ENCODE measurements around the gene GABRG3. TPM values are rescaled to one million over a fixed set of nuclear protein-coding genes. Genes with fewer than 3 reads are reported as not detected.
A peak's percentile ranks its signal among the peaks of the same experiment; 100 is the strongest.

GABRG3 gene
- total and polyA plus RNA-seq, 9 of the 15 experiments (the other 6 are each of a cell fraction or from before 2014, with no cell fraction given) = 4.0 to 15.1 (median 11.2) TPM

GRCh38 chr15:27087651-27088583, 116.9 kb downstream of the GABRG3 start (continued):
- TF ChIP-seq YY1 (IDR thresholded peaks at IDR 0.05; ENCODE audit: borderline replicate concordance in 1 of 3, control insufficient read depth in 1 of 3, extremely low read depth in 1 of 3, insufficient read depth in 3 of 3, insufficient read length in 1 of 3, insufficient replicate concordance in 2 of 3, low read depth in 1 of 3, low read length in 2 of 3) = no peak
- TF ChIP-seq DPF2 (IDR thresholded peaks at IDR 0.05) = peak; percentile 65
- TF ChIP-seq ZBTB2 (IDR thresholded peaks at IDR 0.05) = peak; percentile 52; the same call in 1 of the 2 replicates
- TF ChIP-seq ESRRA (IDR thresholded peaks at IDR 0.05; ENCODE audit: borderline replicate concordance, low read depth) = no peak
- peak; percentile 84 for TF ChIP-seq ZNF766 (CRISPR knock-in tag; conservative IDR thresholded peaks at IDR 0.05)
- TF ChIP-seq TRIM24 (IDR thresholded peaks at IDR 0.05) = 0 out of 4 replicates have a peak, but pooled peaks have one; percentile 8 to 12
- TF ChIP-seq, protein P1, sequence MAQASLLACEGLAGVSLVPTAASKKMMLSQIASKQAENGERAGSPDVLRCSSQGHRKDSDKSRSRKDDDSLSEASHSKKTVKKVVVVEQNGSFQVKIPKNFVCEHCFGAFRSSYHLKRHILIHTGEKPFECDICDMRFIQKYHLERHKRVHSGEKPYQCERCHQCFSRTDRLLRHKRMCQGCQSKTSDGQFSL (CRISPR knock-in tag; IDR thresholded peaks at IDR 0.05) = no peak
- TF ChIP-seq, protein P1 (tag; IDR thresholded peaks at IDR 0.05) = no peak
- TF ChIP-seq HLTF (IDR thresholded peaks at IDR 0.05) = peak; percentile 93; the same call in 1 of the 2 replicates
- TF ChIP-seq MCM7 (IDR thresholded peaks at IDR 0.05) = 0 out of 4 replicates have a peak, but pooled peaks of 1 of the 2 experiments have one; percentile 27
- no peak for TF ChIP-seq CBX1 (IDR thresholded peaks at IDR 0.05; ENCODE audit: low read depth)
- no peak for TF ChIP-seq ELF2 (CRISPR knock-in tag; IDR thresholded peaks at IDR 0.05)
- TF ChIP-seq IRF9 (tag; IDR thresholded peaks at IDR 0.05) = no peak
- TF ChIP-seq ZNF436 (CRISPR knock-in tag; IDR thresholded peaks at IDR 0.05) = no peak
- TF ChIP-seq PHF8 (IDR thresholded peaks at IDR 0.05; ENCODE audit: borderline replicate concordance, low read length) = peak; percentile 72; the same call in 1 of the 2 replicates
- peak; percentile 75 for TF ChIP-seq PHF20 (IDR thresholded peaks at IDR 0.05; ENCODE audit: partially characterized antibody)
- no peak for TF ChIP-seq ZNF57 (CRISPR knock-in tag; IDR thresholded peaks at IDR 0.05)
- TF ChIP-seq PURB (CRISPR knock-in tag; IDR thresholded peaks at IDR 0.05; ENCODE audit: low read depth) = no peak
- TF ChIP-seq, protein P2, sequence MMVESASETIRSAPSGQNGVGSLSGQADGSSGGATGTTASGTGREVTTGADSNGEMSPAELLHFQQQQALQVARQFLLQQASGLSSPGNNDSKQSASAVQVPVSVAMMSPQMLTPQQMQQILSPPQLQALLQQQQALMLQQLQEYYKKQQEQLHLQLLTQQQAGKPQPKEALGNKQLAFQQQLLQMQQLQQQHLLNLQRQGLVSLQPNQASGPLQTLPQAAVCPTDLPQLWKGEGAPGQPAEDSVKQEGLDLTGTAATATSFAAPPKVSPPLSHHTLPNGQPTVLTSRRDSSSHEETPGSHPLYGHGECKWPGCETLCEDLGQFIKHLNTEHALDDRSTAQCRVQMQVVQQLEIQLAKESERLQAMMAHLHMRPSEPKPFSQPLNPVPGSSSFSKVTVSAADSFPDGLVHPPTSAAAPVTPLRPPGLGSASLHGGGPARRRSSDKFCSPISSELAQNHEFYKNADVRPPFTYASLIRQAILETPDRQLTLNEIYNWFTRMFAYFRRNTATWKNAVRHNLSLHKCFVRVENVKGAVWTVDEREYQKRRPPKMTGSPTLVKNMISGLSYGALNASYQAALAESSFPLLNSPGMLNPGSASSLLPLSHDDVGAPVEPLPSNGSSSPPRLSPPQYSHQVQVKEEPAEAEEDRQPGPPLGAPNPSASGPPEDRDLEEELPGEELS (CRISPR knock-in tag; IDR thresholded peaks at IDR 0.05; ENCODE audit: borderline replicate concordance) = no peak
- TF ChIP-seq HMGXB4 (CRISPR knock-in tag; IDR thresholded peaks at IDR 0.05) = no peak

Measured in K562 (cell line).